ENCODE data around the gene BICC1.

Gene BICC1

GRCh38 chr10:58667658-58668310 lies 155.1 kb downstream of the BICC1 start:
- Histone ChIP-seq H3K27ac (peak overlapping the region in 3 of 21 experiments; percentile 5 to 52 (median 23)), H3K4me3 (no peak overlapping the region)

- Histone ChIP-seq H3K4me3 (no peak overlapping the region), H3K27ac (no peak overlapping the region)
These were observed 160.2 kb downstream of the BICC1 start for GRCh38 chr10:58672845-58673244.

- no peak overlapping the region for H3K4me3 ChIP-seq
- H3K27ac ChIP-seq = no peak overlapping the region
These were observed 161.6 kb downstream of the BICC1 start for GRCh38 chr10:58674251-58674650.

- no peak overlapping the region for H3K27ac ChIP-seq
These were observed 162.6 kb downstream of the BICC1 start for GRCh38 chr10:58675321-58675720.

GRCh38 chr10:58691528-58691927 lies 178.9 kb downstream of the BICC1 start:
- no peak overlapping the region for H3K27ac ChIP-seq
- no peak overlapping the region for H3K4me3 ChIP-seq

More at GRCh38 chr10:58675321-58675720, 162.6 kb downstream of the BICC1 start:
- no peak overlapping the region for H3K4me3 ChIP-seq

GRCh38 chr10:58693919-58694318 lies 181.2 kb downstream of the BICC1 start:
- Histone ChIP-seq H3K4me3 (no peak overlapping the region), H3K27ac (no peak overlapping the region)

DNA sequence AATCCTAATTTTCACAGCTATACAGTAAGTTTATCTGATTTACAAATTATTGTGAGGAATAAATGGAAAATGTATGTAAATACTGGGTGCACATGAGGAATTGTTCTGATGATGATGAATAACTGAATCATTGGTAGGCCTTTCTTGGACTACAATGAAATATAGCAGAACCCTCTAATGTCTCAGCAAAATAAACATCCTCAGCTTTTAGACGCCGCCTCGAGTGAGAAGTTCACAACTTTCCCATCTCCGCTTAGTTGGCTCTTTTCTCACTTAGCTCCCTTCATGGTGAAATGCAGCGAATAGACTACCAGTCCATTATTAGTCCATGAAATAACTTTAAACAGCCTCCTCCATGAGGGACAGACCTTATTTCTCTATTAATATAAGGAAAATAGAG lies 182.3 kb downstream of the BICC1 start:
- H3K4me3 ChIP-seq = no peak overlapping the region
- no peak overlapping the region for H3K27ac ChIP-seq

GRCh38 chr10:58696736-58697135 lies 184.1 kb downstream of the BICC1 start:
- Histone ChIP-seq H3K27ac (no peak overlapping the region), H3K4me3 (no peak overlapping the region)

DNA sequence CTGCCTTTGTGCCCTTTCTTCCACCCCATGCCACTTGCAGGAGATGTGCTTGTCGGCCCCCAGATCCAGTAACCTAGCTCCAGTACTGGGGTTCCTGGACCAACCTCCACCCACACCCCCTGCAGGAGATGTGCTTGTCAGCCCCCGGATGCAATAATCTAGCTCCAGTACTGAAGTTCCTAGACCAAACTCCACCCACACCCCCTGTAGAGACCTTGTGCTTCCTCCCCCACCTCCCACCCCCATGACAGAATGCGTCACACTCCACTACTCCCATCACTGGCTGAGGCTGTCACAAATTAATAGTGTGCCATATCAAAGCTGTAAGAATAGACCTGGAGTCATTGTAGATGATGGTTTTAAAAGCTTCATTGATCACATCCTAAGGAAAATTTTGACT lies 185.0 kb downstream of the BICC1 start:
- H3K4me3 ChIP-seq = no peak overlapping the region
- peak overlapping the region in 1 of 21 experiments; percentile 42 for H3K27ac ChIP-seq

DNA sequence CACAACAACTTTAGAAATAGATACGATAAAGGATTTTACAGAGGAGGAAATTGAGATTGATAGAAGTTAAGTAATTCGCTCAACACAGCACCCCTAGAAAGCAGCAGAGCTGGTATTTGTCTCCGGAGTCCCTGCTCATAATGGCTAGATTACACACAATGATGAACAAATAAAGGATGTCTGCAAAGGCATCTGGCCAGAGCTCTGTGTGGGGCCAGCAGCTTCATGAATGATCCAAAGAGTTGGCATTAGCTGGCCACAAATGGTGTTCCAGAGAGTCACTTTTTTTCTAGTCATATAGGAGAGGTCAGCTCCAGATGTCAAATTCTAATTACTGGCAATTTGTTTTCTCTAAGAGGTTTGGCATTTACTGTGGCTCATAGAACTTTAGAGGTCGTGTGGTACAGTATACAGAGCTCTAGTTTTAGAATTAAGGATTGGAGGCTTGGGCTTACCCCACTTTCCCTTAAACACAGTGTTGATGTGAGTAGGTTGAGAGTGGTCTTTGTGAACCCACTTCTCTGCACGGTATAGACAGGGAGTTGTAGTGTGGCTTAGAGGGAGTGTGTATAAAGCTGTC lies 186.2 kb downstream of the BICC1 start:
- peak overlapping the region in 1 of 21 experiments; percentile 14 for H3K27ac ChIP-seq
- no peak overlapping the region for H3K4me3 ChIP-seq

GRCh38 chr10:58700591-58700990 lies 187.9 kb downstream of the BICC1 start:
- Histone ChIP-seq H3K27ac (peak overlapping the region in 9 of 21 experiments; percentile 1 to 57 (median 29)), H3K4me3 (no peak overlapping the region)

GRCh38 chr10:58701405-58702135 lies 188.9 kb downstream of the BICC1 start:
- no peak overlapping the region for H3K4me3 ChIP-seq
- peak overlapping the region in 5 of 21 experiments; percentile 3 to 57 (median 40) for H3K27ac ChIP-seq

GRCh38 chr10:58704226-58704625 lies 191.6 kb downstream of the BICC1 start:
- peak overlapping the region in 2 of 21 experiments; percentile 21 to 41 for H3K27ac ChIP-seq

GRCh38 chr10:58704671-58705141 lies 192.0 kb downstream of the BICC1 start:
- no peak overlapping the region for H3K4me3 ChIP-seq
- peak overlapping the region in 3 of 21 experiments; percentile 21 to 42 (median 41) for H3K27ac ChIP-seq

More at GRCh38 chr10:58704226-58704625, 191.6 kb downstream of the BICC1 start:
- H3K4me3 ChIP-seq = no peak overlapping the region

GRCh38 chr10:58706836-58707235 lies 194.2 kb downstream of the BICC1 start:
- H3K27ac ChIP-seq = no peak overlapping the region
- H3K4me3 ChIP-seq = no peak overlapping the region

- H3K4me3 ChIP-seq = no peak overlapping the region
- no peak overlapping the region for H3K27ac ChIP-seq
These were observed 199.5 kb downstream of the BICC1 start for GRCh38 chr10:58712141-58712540.

DNA sequence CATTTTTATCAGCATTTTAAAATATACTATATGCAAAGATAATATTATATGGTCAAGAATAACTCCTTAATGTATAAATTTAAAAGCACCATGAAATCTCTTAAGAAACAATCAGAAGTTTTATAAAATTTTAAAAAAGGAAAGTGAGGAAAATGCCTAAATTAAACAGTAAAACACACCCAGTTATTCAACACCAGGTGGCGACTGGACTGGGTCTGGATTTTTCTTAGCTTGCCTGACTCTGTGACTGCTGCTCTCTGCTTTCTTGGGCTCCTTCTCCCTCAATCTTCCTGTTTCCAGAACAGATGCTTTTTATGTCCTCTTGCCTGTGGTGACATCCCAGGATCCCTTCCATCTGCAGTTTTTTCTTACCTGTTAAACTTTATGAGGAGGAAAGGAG lies 200.3 kb downstream of the BICC1 start:
- Histone ChIP-seq H3K4me3 (no peak overlapping the region), H3K27ac (no peak overlapping the region)

- no peak overlapping the region for H3K4me3 ChIP-seq
- no peak overlapping the region for H3K27ac ChIP-seq
These were observed 201.7 kb downstream of the BICC1 start for GRCh38 chr10:58714409-58714808.

- no peak overlapping the region for H3K27ac ChIP-seq
- no peak overlapping the region for H3K4me3 ChIP-seq
These were observed 202.4 kb downstream of the BICC1 start for GRCh38 chr10:58715061-58715460.

DNA sequence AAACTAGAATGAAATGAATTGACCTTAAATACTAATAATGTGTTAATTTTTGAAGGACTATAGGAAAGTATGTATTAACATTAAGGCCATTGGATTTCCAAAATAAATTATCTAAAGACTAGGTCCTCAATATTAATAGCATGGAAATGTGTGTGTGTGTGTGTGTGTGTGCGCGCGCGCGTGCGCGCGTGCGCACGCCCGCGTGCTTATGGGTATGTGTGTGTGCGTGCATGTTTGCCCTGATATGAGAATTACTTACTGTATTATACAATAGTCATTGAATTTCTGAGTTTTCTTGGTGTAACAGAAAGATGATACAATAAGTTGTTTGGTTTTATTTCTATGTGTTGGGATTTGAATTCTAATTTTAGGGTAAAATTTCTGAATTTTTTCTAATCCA lies 205.9 kb downstream of the BICC1 start:
- no peak overlapping the region for H3K4me3 ChIP-seq
- H3K27ac ChIP-seq = no peak overlapping the region

Measured in skin epidermis (tissue), 12 donors.